AG04450 (cell line): Measurements from ENCODE around the gene CEP68. TPM values are rescaled to one million over a fixed set of nuclear protein-coding genes. Genes with fewer than 3 reads are reported as not detected.
"Not testable (repeated sequence)": the region's sequence is repeated elsewhere in the genome, so short reads cannot be mapped to it uniquely, and the experiment has no call there.

Experiments used
- CTCF ChIA-PET: fragments of 300-600, 350-600 bp; formaldehyde crosslinking; extraction: SDS; loops from one replicate; lab custom pipeline; 2022; ENCODE audit warnings: antibody characterized with exemption, inconsistent platforms; lab: Charles Lee
- POLR2A ChIA-PET: fragments of 350-600 bp; formaldehyde crosslinking; extraction: SDS; loops from one replicate; lab custom pipeline; 2021; ENCODE audit warnings: antibody characterized with exemption, inconsistent platforms; lab: Yijun Ruan, JAX
- DNase-seq: peaks from one replicate; pipeline ENCODE4 v3.0.0-alpha.2; 2011; ENCODE audit warnings: low read depth, low spot score
- H3K27ac ChIP-seq: one replicate; pipeline ENCODE4 v1.5.1; 2012; ENCODE audit warnings: low read depth, low read length, control low read depth
- H3K27me3 ChIP-seq: one replicate; pipeline ENCODE4 v1.6.0; 2012; ENCODE audit warnings: low read length; ENCODE audit not compliant: control insufficient read depth, insufficient read depth
- H3K4me3 ChIP-seq: 2 replicates; pipeline ENCODE4 v1.5.1; 2011; ENCODE audit warnings: mild to moderate bottlenecking, low read depth, low read length, control low read depth
- H3K9me3 ChIP-seq: 2 replicates; pipeline ENCODE4 v1.5.1; 2012; ENCODE audit warnings: low read length; ENCODE audit not compliant: control insufficient read depth, insufficient read depth
- CTCF ChIP-seq: IDR thresholded peaks from 2 replicates; pipeline ENCODE4 v1.5.1; 2011; ENCODE audit warnings: low read depth, low read length, control low read depth, inconsistent platforms
- polyA plus RNA-seq: library from polyadenylated mRNA; depleted of rRNA; stranded (reverse); fragments of >200 nt; gene quantifications from 2 replicates; pipeline ENCODE4 v1.2.3, GENCODE V29; 2011

CEP68 gene
- polyA plus RNA-seq, 1 experiment = 7.3 TPM

- TF ChIP-seq CTCF = no peak
- ChIA-PET CTCF (no interaction called here), POLR2A (no interaction called here)
- no peaks in the 10 kb centered on the region for H3K9me3 ChIP-seq
- no peak overlapping the region for H3K4me3 ChIP-seq
- DNase-seq = no peak
- no peak overlapping the region for H3K27ac ChIP-seq
- H3K27me3 ChIP-seq = peaks cover 3% of the 10 kb centered on the region
Observed at GRCh38 chr2:65030476-65031332, 25.5 kb upstream of the CEP68 start.

GRCh38 chr2:65031341-65032018, 24.7 kb upstream of the CEP68 start:
- no peak for TF ChIP-seq CTCF
- H3K27me3 ChIP-seq = peaks cover 3% of the 10 kb centered on the region
- H3K4me3 ChIP-seq = no peak overlapping the region
- ChIA-PET CTCF (interaction anchor here (4.8 kb wide), 1 partner anchor 114 kb away, joined by 61 read pairs; no protein-coding TSS in a partner anchor), POLR2A (no interaction called here)
- H3K27ac ChIP-seq = no peak overlapping the region
- no peak for DNase-seq
- no peaks in the 10 kb centered on the region for H3K9me3 ChIP-seq

GRCh38 chr2:65032019-65032975, 23.9 kb upstream of the CEP68 start:
- Histone ChIP-seq H3K27ac (no peak overlapping the region), H3K27me3 (peaks cover 3% of the 10 kb centered on the region), H3K9me3 (no peaks in the 10 kb centered on the region), H3K4me3 (no peak overlapping the region)
- DNase-seq = no peak
- TF ChIP-seq CTCF = no peak
- ChIA-PET POLR2A (no interaction called here), CTCF (interaction anchor here (0.7 to 4.8 kb wide), 2 partner anchors 115 to 136 kb away, joined by 6 to 61 read pairs; no protein-coding TSS in a partner anchor)

- Histone ChIP-seq H3K9me3 (no peaks in the 10 kb centered on the region), H3K4me3 (no peak overlapping the region), H3K27ac (no peak overlapping the region), H3K27me3 (peaks cover 3% of the 10 kb centered on the region)
- no peak for TF ChIP-seq CTCF
- POLR2A ChIA-PET = no interaction called here
- no peak for DNase-seq
- CTCF ChIA-PET = interaction anchor here (0.7 to 4.8 kb wide), 5 partner anchors 116 to 389 kb away, joined by 3 to 61 read pairs (median 6); no protein-coding TSS in a partner anchor
Observed at GRCh38 chr2:65033178-65033577, 23.0 kb upstream of the CEP68 start.

- H3K27me3 ChIP-seq, H3K27ac ChIP-seq, H3K4me3 ChIP-seq, POLR2A ChIA-PET, DNase-seq, H3K9me3 ChIP-seq: not testable (repeated sequence)
- CTCF ChIA-PET = interaction anchor here (0.6 to 4.8 kb wide), 5 partner anchors 17 to 389 kb away, joined by 3 to 61 read pairs (median 4); no protein-coding TSS in a partner anchor
Observed at GRCh38 chr2:65033667-65034066, 22.5 kb upstream of the CEP68 start.
